Astrocyte of the cerebellum (primary cell): ENCODE data around the gene NRBF2.
A peak's percentile ranks its signal among the peaks of the same experiment; 100 is the strongest.

Experiments
- DNase-seq: peaks from one replicate; pipeline ENCODE4 v3.0.0-alpha.2; 2011; ENCODE audit warnings: low read depth
- H3K4me3 ChIP-seq: 2 replicates; pipeline ENCODE4 v1.5.1; 2011; ENCODE audit warnings: mild to moderate bottlenecking, low read depth, low read length, moderate library complexity
- in situ Hi-C: cut with HindIII; loops from 2 replicates; pipeline ENCODE4 v1.10.0; 2017; ENCODE audit warnings: low sequenced_read_pairs
- TF ChIP-seq, protein P1 (sequence below): IDR thresholded peaks from 2 replicates; pipeline ENCODE4 v1.5.1; 2012; ENCODE audit warnings: low read length, low read depth, moderate library complexity, mild to moderate bottlenecking; ENCODE audit errors: missing control alignments

Gene NRBF2

DNA sequence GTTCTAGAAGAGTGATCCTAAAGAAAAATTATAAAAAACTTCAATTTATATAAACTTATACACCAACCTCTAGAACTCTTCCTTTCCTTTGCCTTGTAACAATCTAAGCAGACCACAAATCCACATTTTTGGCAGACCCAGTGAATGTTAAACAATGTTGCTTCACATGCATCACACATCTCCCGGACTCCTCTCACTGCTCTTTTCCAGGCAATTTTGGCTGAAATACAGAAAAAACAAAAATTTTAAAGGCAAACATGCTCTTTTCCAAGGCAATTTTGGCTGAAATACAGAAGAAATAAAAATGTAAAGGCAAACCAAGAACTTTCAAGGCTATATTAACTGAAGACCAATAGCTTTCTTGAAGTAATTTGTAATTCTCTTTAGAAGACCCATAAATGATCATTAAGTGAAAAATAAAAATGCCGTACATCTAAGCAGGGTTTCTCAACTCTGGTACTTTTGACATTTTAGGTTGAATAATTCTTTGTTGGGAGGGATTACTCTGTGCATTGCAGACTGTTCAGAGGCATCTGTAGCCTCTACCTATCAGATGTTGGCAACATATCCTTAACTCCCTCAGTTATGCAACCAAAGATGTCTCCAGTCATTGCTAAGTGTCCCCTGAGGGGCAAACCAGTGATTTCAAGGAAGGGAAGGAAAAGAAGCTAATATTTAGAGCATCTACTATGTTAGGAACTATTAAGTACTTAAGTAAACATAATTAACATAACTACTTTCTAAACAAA is 64.4 kb downstream of the NRBF2 start:
- H3K4me3 ChIP-seq: no peak overlapping the region
- in situ Hi-C loops: no loop called here
- DNase-seq: peak; percentile 95
- TF ChIP-seq, protein P1, sequence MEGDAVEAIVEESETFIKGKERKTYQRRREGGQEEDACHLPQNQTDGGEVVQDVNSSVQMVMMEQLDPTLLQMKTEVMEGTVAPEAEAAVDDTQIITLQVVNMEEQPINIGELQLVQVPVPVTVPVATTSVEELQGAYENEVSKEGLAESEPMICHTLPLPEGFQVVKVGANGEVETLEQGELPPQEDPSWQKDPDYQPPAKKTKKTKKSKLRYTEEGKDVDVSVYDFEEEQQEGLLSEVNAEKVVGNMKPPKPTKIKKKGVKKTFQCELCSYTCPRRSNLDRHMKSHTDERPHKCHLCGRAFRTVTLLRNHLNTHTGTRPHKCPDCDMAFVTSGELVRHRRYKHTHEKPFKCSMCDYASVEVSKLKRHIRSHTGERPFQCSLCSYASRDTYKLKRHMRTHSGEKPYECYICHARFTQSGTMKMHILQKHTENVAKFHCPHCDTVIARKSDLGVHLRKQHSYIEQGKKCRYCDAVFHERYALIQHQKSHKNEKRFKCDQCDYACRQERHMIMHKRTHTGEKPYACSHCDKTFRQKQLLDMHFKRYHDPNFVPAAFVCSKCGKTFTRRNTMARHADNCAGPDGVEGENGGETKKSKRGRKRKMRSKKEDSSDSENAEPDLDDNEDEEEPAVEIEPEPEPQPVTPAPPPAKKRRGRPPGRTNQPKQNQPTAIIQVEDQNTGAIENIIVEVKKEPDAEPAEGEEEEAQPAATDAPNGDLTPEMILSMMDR: no peak

DNA sequence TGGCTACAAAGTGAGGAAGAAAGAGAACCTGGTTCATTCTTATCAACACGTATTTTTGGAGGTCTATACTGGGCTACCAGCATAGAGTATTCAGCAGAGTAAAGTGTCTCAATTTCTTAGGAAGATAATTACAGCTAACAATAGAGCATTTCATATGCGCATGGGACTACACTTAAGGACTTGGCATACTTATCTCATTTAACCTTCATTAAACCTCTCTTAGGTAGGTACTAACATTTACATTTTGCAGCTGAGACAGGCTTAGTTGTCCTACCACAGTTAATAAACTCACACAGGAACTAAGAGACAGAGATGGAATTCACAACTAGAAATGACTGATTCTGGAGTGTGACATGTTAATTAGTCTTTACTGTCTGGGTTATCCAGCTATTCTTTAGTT is 66.6 kb downstream of the NRBF2 start:
- DNase-seq: no peak
- in situ Hi-C loops: loop anchor here (25.0 kb wide), 1 partner anchor 413 kb away; no protein-coding TSS in a partner anchor

DNA sequence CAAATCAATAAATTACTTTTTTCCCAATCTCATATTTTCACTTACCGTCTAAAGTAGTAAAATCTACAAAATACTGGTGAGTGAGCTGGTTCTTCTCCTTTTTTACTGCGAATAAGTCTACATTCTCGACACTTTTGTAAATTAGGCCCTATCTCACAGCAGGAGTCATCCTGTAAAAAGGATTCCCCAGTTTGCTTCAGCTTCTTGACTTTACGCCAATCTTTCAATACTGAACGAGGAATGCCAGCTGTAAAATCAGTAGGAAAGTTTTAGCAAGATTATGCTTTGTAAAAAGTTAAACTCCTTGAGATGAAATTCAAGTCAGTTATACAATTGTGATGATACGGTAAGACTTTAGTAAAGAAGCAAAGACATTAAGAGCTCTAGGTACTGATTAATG is 67.3 kb downstream of the NRBF2 start:
- DNase-seq: peak; percentile 22
- in situ Hi-C loops: loop anchor here (25.0 kb wide), 1 partner anchor 412 kb away; no protein-coding TSS in a partner anchor
- H3K4me3 ChIP-seq: no peak overlapping the region
- TF ChIP-seq, protein P1: no peak

More for the DNA sequence above, 66.6 kb downstream of the NRBF2 start:
- H3K4me3 ChIP-seq: no peak overlapping the region
- TF ChIP-seq, protein P1: no peak

DNA sequence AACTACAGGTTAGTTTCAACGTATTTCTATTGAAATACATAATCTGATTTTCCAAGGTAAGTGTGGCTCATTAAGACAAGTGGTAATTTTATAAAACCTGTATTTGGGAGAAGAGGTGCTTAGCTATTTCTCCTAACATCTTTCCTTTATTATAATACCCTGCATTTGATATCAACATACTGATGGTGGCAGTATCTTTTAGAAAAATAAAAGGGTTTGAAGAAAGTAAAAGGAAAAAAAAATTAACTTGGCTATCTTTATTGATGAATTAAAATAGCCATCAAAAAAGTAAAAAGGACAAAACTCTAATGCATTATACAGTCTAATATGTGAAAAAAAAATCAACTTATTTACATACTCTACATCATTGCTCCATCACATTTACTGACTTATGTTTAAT is 68.0 kb downstream of the NRBF2 start:
- in situ Hi-C loops: loop anchor here (25.0 kb wide), 1 partner anchor 411 kb away; no protein-coding TSS in a partner anchor
- TF ChIP-seq, protein P1: no peak
- no peak overlapping the region for H3K4me3 ChIP-seq
- DNase-seq: no peak
